ENCODE results near the gene MRPL55. TPM values are rescaled to one million over a fixed set of nuclear protein-coding genes. Genes with fewer than 3 reads are reported as not detected.

MRPL55 gene
- total and polyA plus RNA-seq, 2 of the 13 experiments (the other 11 are each of a cell fraction or from before 2014, with no cell fraction given), result 58.6 to 92.9 TPM

DNA sequence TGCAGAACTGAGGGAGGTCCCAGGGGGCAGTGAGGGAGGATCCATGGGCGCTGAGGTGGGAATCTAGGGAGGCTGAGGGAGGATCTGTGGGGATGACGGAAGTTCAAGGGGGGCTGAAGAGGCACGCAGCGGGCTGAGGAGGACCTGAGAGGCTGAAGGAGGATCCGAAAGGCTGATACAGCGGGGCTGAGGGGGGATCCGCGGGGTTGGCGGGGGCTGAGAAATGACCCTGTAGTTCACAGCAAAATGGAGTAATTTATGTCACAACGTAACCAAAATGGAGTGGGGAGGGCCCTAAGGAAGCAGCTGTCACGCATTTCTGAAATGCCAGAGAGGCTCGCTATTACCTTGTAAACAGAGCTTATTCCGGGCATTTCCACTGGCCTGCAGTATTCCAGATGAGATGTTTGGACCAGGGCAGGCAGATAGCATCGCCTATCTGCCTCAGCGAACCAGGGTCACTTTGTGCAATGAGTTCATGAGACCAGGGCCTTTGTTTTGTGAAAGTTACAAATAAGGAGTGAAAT, 926 bp upstream of the MRPL55 start (continued):
- TF ChIP-seq, protein P1, sequence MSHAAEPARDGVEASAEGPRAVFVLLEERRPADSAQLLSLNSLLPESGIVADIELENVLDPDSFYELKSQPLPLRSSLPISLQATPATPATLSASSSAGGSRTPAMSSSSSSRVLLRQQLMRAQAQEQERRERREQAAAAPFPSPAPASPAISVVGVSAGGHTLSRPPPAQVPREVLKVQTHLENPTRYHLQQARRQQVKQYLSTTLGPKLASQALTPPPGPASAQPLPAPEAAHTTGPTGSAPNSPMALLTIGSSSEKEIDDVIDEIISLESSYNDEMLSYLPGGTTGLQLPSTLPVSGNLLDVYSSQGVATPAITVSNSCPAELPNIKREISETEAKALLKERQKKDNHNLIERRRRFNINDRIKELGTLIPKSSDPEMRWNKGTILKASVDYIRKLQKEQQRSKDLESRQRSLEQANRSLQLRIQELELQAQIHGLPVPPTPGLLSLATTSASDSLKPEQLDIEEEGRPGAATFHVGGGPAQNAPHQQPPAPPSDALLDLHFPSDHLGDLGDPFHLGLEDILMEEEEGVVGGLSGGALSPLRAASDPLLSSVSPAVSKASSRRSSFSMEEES (CRISPR knock-in tag; IDR thresholded peaks at IDR 0.05), result peak; percentile 16; the same call in 1 of the 2 replicates
- TF ChIP-seq NR2F6 (IDR thresholded peaks at IDR 0.05), result no peak
- peak; percentile 52 for TF ChIP-seq NR2F6 (CRISPR knock-in tag; IDR thresholded peaks at IDR 0.05)
- 0 out of 2 replicates have a peak, but pooled peaks have one; percentile 35 for TF ChIP-seq NAIF1 (CRISPR knock-in tag; IDR thresholded peaks at IDR 0.05; ENCODE audit: borderline replicate concordance)
- TF ChIP-seq SMAD9 (CRISPR knock-in tag; IDR thresholded peaks at IDR 0.05), result no peak
- TF ChIP-seq ZFP36 (IDR thresholded peaks at IDR 0.05; ENCODE audit: borderline replicate concordance, low read depth, low read length, partially characterized antibody), result no peak
- TF ChIP-seq ZFAT (CRISPR knock-in tag; conservative IDR thresholded peaks at IDR 0.05), result no peak
- no peak for TF ChIP-seq ARHGAP35 (CRISPR knock-in tag; IDR thresholded peaks at IDR 0.05; ENCODE audit: borderline replicate concordance)
- no peak for TF ChIP-seq MED13 (CRISPR knock-in tag; IDR thresholded peaks at IDR 0.05)
- no peak for TF ChIP-seq ZNF326 (CRISPR knock-in tag; IDR thresholded peaks at IDR 0.05; ENCODE audit: borderline replicate concordance)
- TF ChIP-seq, protein P2, sequence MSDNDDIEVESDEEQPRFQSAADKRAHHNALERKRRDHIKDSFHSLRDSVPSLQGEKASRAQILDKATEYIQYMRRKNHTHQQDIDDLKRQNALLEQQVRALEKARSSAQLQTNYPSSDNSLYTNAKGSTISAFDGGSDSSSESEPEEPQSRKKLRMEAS (IDR thresholded peaks at IDR 0.05), result no peak
- TF ChIP-seq, protein P3, sequence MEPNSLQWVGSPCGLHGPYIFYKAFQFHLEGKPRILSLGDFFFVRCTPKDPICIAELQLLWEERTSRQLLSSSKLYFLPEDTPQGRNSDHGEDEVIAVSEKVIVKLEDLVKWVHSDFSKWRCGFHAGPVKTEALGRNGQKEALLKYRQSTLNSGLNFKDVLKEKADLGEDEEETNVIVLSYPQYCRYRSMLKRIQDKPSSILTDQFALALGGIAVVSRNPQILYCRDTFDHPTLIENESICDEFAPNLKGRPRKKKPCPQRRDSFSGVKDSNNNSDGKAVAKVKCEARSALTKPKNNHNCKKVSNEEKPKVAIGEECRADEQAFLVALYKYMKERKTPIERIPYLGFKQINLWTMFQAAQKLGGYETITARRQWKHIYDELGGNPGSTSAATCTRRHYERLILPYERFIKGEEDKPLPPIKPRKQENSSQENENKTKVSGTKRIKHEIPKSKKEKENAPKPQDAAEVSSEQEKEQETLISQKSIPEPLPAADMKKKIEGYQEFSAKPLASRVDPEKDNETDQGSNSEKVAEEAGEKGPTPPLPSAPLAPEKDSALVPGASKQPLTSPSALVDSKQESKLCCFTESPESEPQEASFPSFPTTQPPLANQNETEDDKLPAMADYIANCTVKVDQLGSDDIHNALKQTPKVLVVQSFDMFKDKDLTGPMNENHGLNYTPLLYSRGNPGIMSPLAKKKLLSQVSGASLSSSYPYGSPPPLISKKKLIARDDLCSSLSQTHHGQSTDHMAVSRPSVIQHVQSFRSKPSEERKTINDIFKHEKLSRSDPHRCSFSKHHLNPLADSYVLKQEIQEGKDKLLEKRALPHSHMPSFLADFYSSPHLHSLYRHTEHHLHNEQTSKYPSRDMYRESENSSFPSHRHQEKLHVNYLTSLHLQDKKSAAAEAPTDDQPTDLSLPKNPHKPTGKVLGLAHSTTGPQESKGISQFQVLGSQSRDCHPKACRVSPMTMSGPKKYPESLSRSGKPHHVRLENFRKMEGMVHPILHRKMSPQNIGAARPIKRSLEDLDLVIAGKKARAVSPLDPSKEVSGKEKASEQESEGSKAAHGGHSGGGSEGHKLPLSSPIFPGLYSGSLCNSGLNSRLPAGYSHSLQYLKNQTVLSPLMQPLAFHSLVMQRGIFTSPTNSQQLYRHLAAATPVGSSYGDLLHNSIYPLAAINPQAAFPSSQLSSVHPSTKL (CRISPR knock-in tag; IDR thresholded peaks at IDR 0.05), result peak; percentile 64; the same call in 1 of the 2 replicates
- TF ChIP-seq KDM3A (CRISPR knock-in tag; IDR thresholded peaks at IDR 0.05; ENCODE audit: low read depth), result no peak
- TF ChIP-seq ZBTB20 (CRISPR knock-in tag; IDR thresholded peaks at IDR 0.05; ENCODE audit: borderline replicate concordance, low read depth), result no peak
- TF ChIP-seq, protein P4, sequence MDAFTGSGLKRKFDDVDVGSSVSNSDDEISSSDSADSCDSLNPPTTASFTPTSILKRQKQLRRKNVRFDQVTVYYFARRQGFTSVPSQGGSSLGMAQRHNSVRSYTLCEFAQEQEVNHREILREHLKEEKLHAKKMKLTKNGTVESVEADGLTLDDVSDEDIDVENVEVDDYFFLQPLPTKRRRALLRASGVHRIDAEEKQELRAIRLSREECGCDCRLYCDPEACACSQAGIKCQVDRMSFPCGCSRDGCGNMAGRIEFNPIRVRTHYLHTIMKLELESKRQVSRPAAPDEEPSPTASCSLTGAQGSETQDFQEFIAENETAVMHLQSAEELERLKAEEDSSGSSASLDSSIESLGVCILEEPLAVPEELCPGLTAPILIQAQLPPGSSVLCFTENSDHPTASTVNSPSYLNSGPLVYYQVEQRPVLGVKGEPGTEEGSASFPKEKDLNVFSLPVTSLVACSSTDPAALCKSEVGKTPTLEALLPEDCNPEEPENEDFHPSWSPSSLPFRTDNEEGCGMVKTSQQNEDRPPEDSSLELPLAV (CRISPR knock-in tag; conservative IDR thresholded peaks at IDR 0.05; ENCODE audit: low read depth), result no peak
- TF ChIP-seq CREM (IDR thresholded peaks at IDR 0.05), result peak; percentile 36; the same call in 1 of the 2 replicates
- TF ChIP-seq CREM (CRISPR knock-in tag; IDR thresholded peaks at IDR 0.05), result no peak
- TF ChIP-seq KMT2B (CRISPR knock-in tag; IDR thresholded peaks at IDR 0.05), result no peak
- peak; percentile 40; the same call in 1 of the 2 replicates for TF ChIP-seq FOXK1 (CRISPR knock-in tag; IDR thresholded peaks at IDR 0.05; ENCODE audit: borderline replicate concordance, low read depth)
- peak; percentile 68 for TF ChIP-seq TGIF2 (CRISPR knock-in tag; IDR thresholded peaks at IDR 0.05)
- no peak for TF ChIP-seq SIN3B (IDR thresholded peaks at IDR 0.05; ENCODE audit: low read length)
- TF ChIP-seq, protein P5, sequence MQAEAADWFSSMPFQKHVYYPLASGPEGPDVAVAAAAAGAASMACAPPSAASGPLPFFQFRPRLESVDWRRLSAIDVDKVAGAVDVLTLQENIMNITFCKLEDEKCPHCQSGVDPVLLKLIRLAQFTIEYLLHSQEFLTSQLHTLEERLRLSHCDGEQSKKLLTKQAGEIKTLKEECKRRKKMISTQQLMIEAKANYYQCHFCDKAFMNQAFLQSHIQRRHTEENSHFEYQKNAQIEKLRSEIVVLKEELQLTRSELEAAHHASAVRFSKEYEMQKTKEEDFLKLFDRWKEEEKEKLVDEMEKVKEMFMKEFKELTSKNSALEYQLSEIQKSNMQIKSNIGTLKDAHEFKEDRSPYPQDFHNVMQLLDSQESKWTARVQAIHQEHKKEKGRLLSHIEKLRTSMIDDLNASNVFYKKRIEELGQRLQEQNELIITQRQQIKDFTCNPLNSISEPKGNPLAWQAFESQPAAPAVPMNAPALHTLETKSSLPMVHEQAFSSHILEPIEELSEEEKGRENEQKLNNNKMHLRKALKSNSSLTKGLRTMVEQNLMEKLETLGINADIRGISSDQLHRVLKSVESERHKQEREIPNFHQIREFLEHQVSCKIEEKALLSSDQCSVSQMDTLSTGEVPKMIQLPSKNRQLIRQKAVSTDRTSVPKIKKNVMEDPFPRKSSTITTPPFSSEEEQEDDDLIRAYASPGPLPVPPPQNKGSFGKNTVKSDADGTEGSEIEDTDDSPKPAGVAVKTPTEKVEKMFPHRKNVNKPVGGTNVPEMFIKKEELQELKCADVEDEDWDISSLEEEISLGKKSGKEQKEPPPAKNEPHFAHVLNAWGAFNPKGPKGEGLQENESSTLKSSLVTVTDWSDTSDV (CRISPR knock-in tag; IDR thresholded peaks at IDR 0.05), result no peak
- TF ChIP-seq GATAD1 (CRISPR knock-in tag; IDR thresholded peaks at IDR 0.05), result no peak

Data from HepG2 (cell line).